NT2/D1 (cell line): Measurements from ENCODE around the gene C11orf42.

Experiments
- SUZ12 ChIP-seq: IDR thresholded peaks from 2 replicates; pipeline ENCODE4 v1.6.1; 2011; ENCODE audit not compliant: insufficient read length, insufficient read depth; ENCODE audit errors: extremely low read depth
- YY1 ChIP-seq: IDR thresholded peaks from 2 replicates; pipeline ENCODE4 v1.6.1; 2011; ENCODE audit not compliant: insufficient read length, insufficient read depth
- ZNF274 ChIP-seq: IDR thresholded peaks from 2 replicates; pipeline ENCODE4 v1.6.1; 2011; ENCODE audit warnings: mild to moderate bottlenecking, low read depth, low read length

GRCh38 chr11:6229911-6230310 lies 24.6 kb downstream of the C11orf42 start:
- no peak for TF ChIP-seq ZNF274
- no peak for TF ChIP-seq SUZ12
- TF ChIP-seq YY1: no peak
